H1 (cell line): ENCODE results near the gene MEF2D. TPM values are rescaled to one million over a fixed set of nuclear protein-coding genes. Genes with fewer than 3 reads are reported as not detected.

Experiments used
- CTCF ChIA-PET: fragments of 300-600 bp; sonication (Branson Sonifier 250); formaldehyde crosslinking; loops from one replicate; lab custom pipeline; 2021; ENCODE audit not compliant: partially characterized antibody; lab: Charles Lee
- POLR2A ChIA-PET: fragments of 300-600 bp; sonication (Branson Sonifier 250); formaldehyde crosslinking; loops from one replicate; lab custom pipeline; 2021; ENCODE audit warnings: inconsistent platforms; ENCODE audit not compliant: partially characterized antibody; lab: Charles Lee
- DNase-seq, 2 experiments: peaks; one replicate each; pipeline versions ENCODE4 v3.0.0 to v3.0.0-alpha.2; 2010 to 2022; ENCODE audit warnings: low spot score in 2 of 2, low read depth in 1 of 2, mixed read lengths in 1 of 2
- FAIRE-seq: peaks from 2 replicates; lab custom pipeline; 2011; peaks lifted over from hg19 to GRCh38; lab: Jason Lieb, UNC
- H2AFZ ChIP-seq: 2 replicates; pipeline ENCODE4 v1.8.1; 2012; ENCODE audit warnings: low read length, inconsistent platforms
- H2AK5ac ChIP-seq: 2 replicates; pipeline ENCODE4 v1.6.1; 2013; ENCODE audit warnings: low read depth, low read length
- H2BK120ac ChIP-seq: replicated peaks from 2 replicates; pipeline ENCODE3; 2013; ENCODE audit warnings: low read depth, low read length, inconsistent platforms
- H2BK12ac ChIP-seq: 2 replicates; pipeline ENCODE4 v1.6.1; 2013; ENCODE audit warnings: low read depth, low read length
- H2BK15ac ChIP-seq: 2 replicates; pipeline ENCODE4 v1.6.1; 2013; ENCODE audit warnings: low read length
- H2BK20ac ChIP-seq: 2 replicates; pipeline ENCODE4 v1.6.1; 2013; ENCODE audit warnings: low read length
- H2BK5ac ChIP-seq: 2 replicates; pipeline ENCODE4 v1.6.1; 2013; ENCODE audit warnings: low read depth, low read length
- H3K14ac ChIP-seq: 2 replicates; pipeline ENCODE4 v1.6.1; 2013; ENCODE audit warnings: inconsistent platforms; ENCODE audit not compliant: insufficient read length
- H3K18ac ChIP-seq: 2 replicates; pipeline ENCODE4 v1.6.1; 2013; ENCODE audit warnings: low read length; ENCODE audit errors: extremely low read depth
- H3K23ac ChIP-seq: 2 replicates; pipeline ENCODE4 v1.6.1; 2013; ENCODE audit warnings: inconsistent platforms; ENCODE audit not compliant: insufficient read length
- H3K23me2 ChIP-seq: 2 replicates; pipeline ENCODE4 v1.6.1; 2013; ENCODE audit warnings: low read depth, low read length
- H3K27ac ChIP-seq: 2 replicates; pipeline ENCODE4 v1.6.1; 2011; ENCODE audit warnings: low read depth, low read length, inconsistent platforms
- H3K27me3 ChIP-seq, 4 experiments: replicated peaks in 1 of 4; 1 replicate in 1 of 4; 2 replicates in 3 of 4; pipeline versions ENCODE4 v1.6.1 to v1.8.1; 2011 to 2013; ENCODE audit warnings: low read length in 3 of 4, mild to moderate bottlenecking in 3 of 4, inconsistent platforms in 2 of 4, mixed read lengths in 2 of 4, moderate library complexity in 1 of 4; ENCODE audit not compliant: control insufficient read depth in 3 of 4, insufficient read depth in 3 of 4; ENCODE audit errors: extremely low read depth in 1 of 4
- H3K36me3 ChIP-seq, 4 experiments: 2 replicates each; pipeline versions ENCODE4 v1.6.1 to v1.8.1; 2011 to 2013; ENCODE audit warnings: mild to moderate bottlenecking in 4 of 4, low read length in 3 of 4, moderate library complexity in 2 of 4, control low read depth in 1 of 4, inconsistent platforms in 1 of 4; ENCODE audit not compliant: insufficient read depth in 4 of 4, control insufficient read depth in 2 of 4
- H3K4ac ChIP-seq: replicated peaks from 2 replicates; pipeline ENCODE3; 2013; ENCODE audit warnings: low read length, low read depth, mixed read lengths, inconsistent platforms; ENCODE audit not compliant: insufficient read length
- H3K4me1 ChIP-seq, 4 experiments: replicated peaks in 1 of 4; 1 replicate in 1 of 4; 2 replicates in 3 of 4; pipeline versions ENCODE4 v1.6.1 to v1.8.1; 2011 to 2013; ENCODE audit warnings: low read length in 3 of 4, inconsistent platforms in 2 of 4, mixed read lengths in 1 of 4; ENCODE audit not compliant: insufficient read depth in 4 of 4, control insufficient read depth in 3 of 4
- H3K4me2 ChIP-seq, 2 experiments: 2 replicates each; pipeline versions ENCODE4 v1.6.1 to v1.8.1; 2011 to 2013; ENCODE audit warnings: low read depth in 2 of 2, low read length in 2 of 2, control low read depth in 1 of 2, inconsistent platforms in 1 of 2, mild to moderate bottlenecking in 1 of 2; ENCODE audit not compliant: insufficient read depth in 1 of 2
- H3K4me3 ChIP-seq, 4 experiments: fragments of 200-600, 300-600 bp in 1 of 4; sonication (generic), shearing (Covaris generic), sonication (Bioruptor Twin) in 1 of 4; 2 replicates each; pipeline versions ENCODE4 v1.5.1 to v1.8.1; 2011 to 2016; ENCODE audit warnings: low read length in 4 of 4, low read depth in 3 of 4, control low read depth in 2 of 4, inconsistent platforms in 2 of 4, mild to moderate bottlenecking in 2 of 4, mixed read lengths in 1 of 4, moderate library complexity in 1 of 4; ENCODE audit not compliant: insufficient read depth in 2 of 4; ENCODE audit errors: extremely low read depth in 1 of 4
- H3K56ac ChIP-seq: replicated peaks from 2 replicates; pipeline ENCODE3; 2013; ENCODE audit warnings: low read depth, mild to moderate bottlenecking, mixed read lengths, low read length, inconsistent platforms; ENCODE audit not compliant: insufficient read length
- H3K79me1 ChIP-seq: 2 replicates; pipeline ENCODE4 v1.6.1; 2013; ENCODE audit warnings: low read depth, low read length, control low read depth
- H3K79me2 ChIP-seq, 2 experiments: 2 replicates each; pipeline versions ENCODE4 v1.6.1 to v1.8.1; 2012 to 2013; ENCODE audit warnings: low read length in 2 of 2, mild to moderate bottlenecking in 2 of 2, inconsistent platforms in 1 of 2; ENCODE audit not compliant: insufficient read depth in 2 of 2, control insufficient read depth in 1 of 2
- H3K9ac ChIP-seq, 4 experiments: replicated peaks in 1 of 4; 1 replicate in 1 of 4; 2 replicates in 3 of 4; pipeline versions ENCODE4 v1.6.1 to v1.8.1; 2011 to 2013; ENCODE audit warnings: low read depth in 3 of 4, low read length in 3 of 4, control low read depth in 2 of 4, mild to moderate bottlenecking in 2 of 4, moderate library complexity in 2 of 4, inconsistent platforms in 1 of 4; ENCODE audit errors: extremely low read depth in 1 of 4
- H3K9me3 ChIP-seq, 2 experiments: 2 replicates each; pipeline versions ENCODE4 v1.6.1 to v1.8.1; 2012 to 2013; ENCODE audit warnings: mild to moderate bottlenecking in 2 of 2, moderate library complexity in 2 of 2, control low read depth in 1 of 2, inconsistent platforms in 1 of 2, low read depth in 1 of 2, low read length in 1 of 2, mixed read lengths in 1 of 2; ENCODE audit not compliant: insufficient read depth in 2 of 2
- H4K20me1 ChIP-seq, 2 experiments: replicated peaks in 1 of 2; 2 replicates each; pipeline versions ENCODE3 to v1.8.1; 2011 to 2013; ENCODE audit warnings: inconsistent platforms in 2 of 2, low read length in 2 of 2, mild to moderate bottlenecking in 1 of 2; ENCODE audit not compliant: insufficient read depth in 2 of 2, control insufficient read depth in 1 of 2
- H4K5ac ChIP-seq: 2 replicates; pipeline ENCODE4 v1.6.1; 2013; ENCODE audit warnings: low read length, low read depth, mixed read lengths, inconsistent platforms; ENCODE audit not compliant: insufficient read length
- H4K8ac ChIP-seq: 2 replicates; pipeline ENCODE4 v1.8.0; 2013; ENCODE audit warnings: mild to moderate bottlenecking, moderate library complexity, low read length, inconsistent platforms; ENCODE audit not compliant: insufficient read depth; ENCODE audit errors: extremely low read depth
- H4K91ac ChIP-seq: replicated peaks from 2 replicates; pipeline ENCODE3; 2013; ENCODE audit warnings: low read length, mixed read lengths, inconsistent platforms; ENCODE audit not compliant: insufficient read length
- TBP ChIP-seq: IDR thresholded peaks from 2 replicates; pipeline ENCODE4 v1.6.1; 2011; ENCODE audit warnings: low read depth, low read length, improper control_type of control experiment
- WGBS, 2 experiments: shearing (Covaris generic) in 1 of 2; methylation state at CpG; one replicate each; pipeline versions ENCODE4 v1.1.6 to v1.1.7; 2013 to 2015; ENCODE audit warnings: low lambda C conversion rate in 2 of 2, mixed read lengths in 2 of 2, inconsistent platforms in 1 of 2, low coverage in 1 of 2, missing lambda C conversion rate in 1 of 2; ENCODE audit not compliant: insufficient replicate concordance in 2 of 2, insufficient coverage in 1 of 2, insufficient read length in 1 of 2; ENCODE audit errors: extremely low coverage in 1 of 2, missing lambda C conversion rate in 1 of 2; 5-methylcytosine and 5-hydroxymethylcytosine counted together
- polyA plus RNA-seq, 7 experiments: library from polyadenylated mRNA; depleted of rRNA in 3 of 7; stranded (reverse) in 5 of 7; unstranded in 2 of 7; fragments of >200 nt in 5 of 7; fragments of 200-250 nt in 2 of 7; gene quantifications; 1 replicate in 5 of 7; 2 replicates in 1 of 7; 4 replicates in 1 of 7; pipeline versions ENCODE4 v1.2.1 to v1.2.3, GENCODE V29; 2011 to 2013; ENCODE audit warnings: missing spikeins in 2 of 7, mixed read lengths in 2 of 7
- total RNA-seq: library from RNA; stranded (reverse); fragmentation: NEBNext Ultra II Directional; extraction: Animal tissue kit (Norgen Biotek cat#: 25700); gene quantifications from 2 replicates; pipeline ENCODE4 v1.2.1, GENCODE V29; 2021

MEF2D gene
- total and polyA plus RNA-seq, 2 of the 8 experiments (the other 6 are each of a cell fraction or from before 2014, with no cell fraction given), result 17.3 to 20.3 TPM

GRCh38 chr1:156445789-156446263 lies 54.7 kb downstream of the MEF2D start:
- H3K9ac ChIP-seq, result no peak overlapping the region
- no peak overlapping the region for H2AK5ac ChIP-seq
- no peak overlapping the region for H2BK120ac ChIP-seq
- CTCF ChIA-PET, result interaction anchor here (0.7 to 12.1 kb wide), 47 partner anchors 8 to 317 kb away, joined by 3 to 574 read pairs (median 6); partner anchors contain the start of genes SMG5 and TTC24
- H3K23me2 ChIP-seq, result no peaks in the 10 kb centered on the region
- peak in 1 of 2 experiments; percentile 96 for DNase-seq
- no peaks in the 10 kb centered on the region for H3K79me1 ChIP-seq
- no peak overlapping the region for H3K14ac ChIP-seq
- no peak overlapping the region for H2AFZ ChIP-seq
- H4K91ac ChIP-seq, result no peak overlapping the region
- no peaks in the 10 kb centered on the region for H3K36me3 ChIP-seq
- H3K27me3 ChIP-seq, result peaks cover 19 to 39% (median 33%) of the 10 kb centered on the region in 4 experiments
- H4K5ac ChIP-seq, result no peak overlapping the region
- H3K4me3 ChIP-seq, result no peak overlapping the region
- WGBS, 2 experiments, result 22% methylated on average over 11 of the region's 11 CpGs; no CpG with 5 or more reads in 1 of the 2 experiments
- POLR2A ChIA-PET, result interaction anchor here (0.6 to 2.4 kb wide), 15 partner anchors 13 to 198 kb away, joined by 3 to 11 read pairs (median 3); partner anchors contain the start of gene PAQR6
- peak; percentile 85 for FAIRE-seq
- H3K27ac ChIP-seq, result no peak overlapping the region
- no peak overlapping the region for H3K4me2 ChIP-seq
- H3K4me1 ChIP-seq, result no peaks in the 10 kb centered on the region; a peak in 4 of 7 replicates
- H2BK5ac ChIP-seq, result no peak overlapping the region
- no peak overlapping the region for H3K56ac ChIP-seq
- no peak overlapping the region for H4K8ac ChIP-seq
- no peak overlapping the region for H2BK15ac ChIP-seq
- H3K79me2 ChIP-seq, result no peaks in the 10 kb centered on the region
- no peak overlapping the region for H3K4ac ChIP-seq
- no peak overlapping the region for H3K23ac ChIP-seq
- no peaks in the 10 kb centered on the region for H4K20me1 ChIP-seq
- H2BK20ac ChIP-seq, result no peak overlapping the region
- H3K18ac ChIP-seq, result no peak overlapping the region
- no peaks in the 10 kb centered on the region for H3K9me3 ChIP-seq
- H2BK12ac ChIP-seq, result no peak overlapping the region
- 0 out of 2 replicates have a peak, but pooled peaks have one; percentile 35 for TF ChIP-seq TBP
